Right ventricle myocardium superior (tissue), 1 donor: ENCODE data around the gene CARMIL1. TPM values are rescaled to one million over a fixed set of nuclear protein-coding genes. Genes with fewer than 3 reads are reported as not detected.
"Not testable (repeated sequence)": the region's sequence is repeated elsewhere in the genome, so short reads cannot be mapped to it uniquely, and the experiment has no call there.

Experiments used
- ATAC-seq: fragments of 200-7000 bp; cut with Tn5 transposase; one replicate; pipeline ENCODE4 v1.9.1; 2020; ENCODE audit warnings: mild to moderate bottlenecking; ENCODE audit not compliant: poor library complexity
- DNase-seq: peaks from one replicate; pipeline ENCODE4 v3.0.0-alpha.2; 2020
- intact Hi-C: fragments of 100-400 bp; cut with DNase I; formaldehyde crosslinking; loops from one replicate; pipeline ENCODE4 v1.11.2; 2022
- total RNA-seq: library from RNA; stranded (reverse); fragmentation: NEBNext Ultra II Directional; extraction: Animal tissue kit (Norgen Biotek cat#: 25700); gene quantifications from one replicate; pipeline ENCODE4 v1.2.1, GENCODE V29; 2021
- donor health status: DM: no; HTN: yes; CAD: no; lungs with severe emphysema.

The CARMIL1 gene
- total RNA-seq, 1 donor from 2014 or later = 3.4 TPM

GRCh38 chr6:25267662-25268061, 11.5 kb upstream of the CARMIL1 start:
- DNase-seq (no peak), ATAC-seq (no peak)
- intact Hi-C loops = loop anchor here (5.0 kb wide), 1 partner anchor 290 kb away; no protein-coding TSS in a partner anchor

GRCh38 chr6:25270559-25270958, 8.6 kb upstream of the CARMIL1 start:
- no peak for ATAC-seq
- no peak for DNase-seq
- intact Hi-C loops = no loop called here

GRCh38 chr6:25275436-25275835, 3.7 kb upstream of the CARMIL1 start:
- no peak for DNase-seq
- no peak for ATAC-seq
- intact Hi-C loops = loop anchor here (5.0 kb wide), 1 partner anchor 217 kb away; no protein-coding TSS in a partner anchor

- no peak for ATAC-seq
- intact Hi-C loops = loop anchor here (5.0 kb wide), 1 partner anchor 215 kb away; no protein-coding TSS in a partner anchor
- no peak for DNase-seq
Observed at GRCh38 chr6:25277386-25277785, 1.8 kb upstream of the CARMIL1 start.

- ATAC-seq (no peak), DNase-seq (no peak)
- intact Hi-C loops = loop anchor here (5.0 kb wide), 1 partner anchor 214 kb away; no protein-coding TSS in a partner anchor
Observed at GRCh38 chr6:25277857-25278256, 1.3 kb upstream of the CARMIL1 start.

- ATAC-seq (peak; percentile 6), DNase-seq (no peak)
- intact Hi-C loops = loop anchor here (5.0 kb wide), 1 partner anchor 214 kb away; no protein-coding TSS in a partner anchor
Observed at GRCh38 chr6:25278261-25278913, 787 bp upstream of the CARMIL1 start.

GRCh38 chr6:25279748-25280343, 672 bp downstream of the CARMIL1 start:
- intact Hi-C loops = loop anchor here (5.0 kb wide), 1 partner anchor 212 kb away; no protein-coding TSS in a partner anchor
- ATAC-seq (peak; percentile 5), DNase-seq (no peak)

- intact Hi-C loops = no loop called here
- ATAC-seq (no peak), DNase-seq (no peak)
Observed at GRCh38 chr6:25280344-25281074, 1.3 kb downstream of the CARMIL1 start.

GRCh38 chr6:25286891-25287290, 7.7 kb downstream of the CARMIL1 start:
- DNase-seq (no peak), ATAC-seq (no peak)
- intact Hi-C loops = no loop called here

- DNase-seq (no peak), ATAC-seq (no peak)
- intact Hi-C loops = no loop called here
Observed at GRCh38 chr6:25287941-25288340, 8.8 kb downstream of the CARMIL1 start.

- DNase-seq (no peak), ATAC-seq (no peak)
- intact Hi-C loops = no loop called here
Observed at GRCh38 chr6:25288518-25288917, 9.3 kb downstream of the CARMIL1 start.

GRCh38 chr6:25290306-25291060, 11.3 kb downstream of the CARMIL1 start:
- intact Hi-C loops = no loop called here
- peak; percentile 14 for ATAC-seq
- no peak for DNase-seq

- ATAC-seq = no peak
- no peak for DNase-seq
- intact Hi-C loops = no loop called here
Observed at GRCh38 chr6:25292384-25292783, 13.2 kb downstream of the CARMIL1 start.

- DNase-seq (no peak), ATAC-seq (peak; percentile 13)
- intact Hi-C loops = no loop called here
Observed at GRCh38 chr6:25295651-25296050, 16.5 kb downstream of the CARMIL1 start.

GRCh38 chr6:25296217-25296905, 17.2 kb downstream of the CARMIL1 start:
- intact Hi-C loops = no loop called here
- DNase-seq (no peak), ATAC-seq (peak; percentile 48)

GRCh38 chr6:25297039-25297441, 17.9 kb downstream of the CARMIL1 start:
- intact Hi-C loops = no loop called here

GRCh38 chr6:25297823-25298522, 18.8 kb downstream of the CARMIL1 start:
- DNase-seq (no peak), ATAC-seq (no peak)
- intact Hi-C loops = no loop called here

More at GRCh38 chr6:25297039-25297441, 17.9 kb downstream of the CARMIL1 start:
- DNase-seq = no peak
- ATAC-seq = peak; percentile 84

- intact Hi-C loops = not testable (repeated sequence)
Observed at GRCh38 chr6:25298523-25298865, 19.3 kb downstream of the CARMIL1 start.

More at GRCh38 chr6:25298523-25298865, 19.3 kb downstream of the CARMIL1 start:
- DNase-seq, ATAC-seq: not testable (repeated sequence)
